ENCODE measurements around the gene MOB3A.
"Not testable (repeated sequence)": the region's sequence is repeated elsewhere in the genome, so short reads cannot be mapped to it uniquely, and the experiment has no call there.

The MOB3A gene

GRCh38 chr19:2097203-2097885, 1.2 kb upstream of the MOB3A start:
- peak; percentile 4 for ATAC-seq

GRCh38 chr19:2096480-2097202, 515 bp upstream of the MOB3A start, which contains the start of gene IZUMO4:
IZUMO4 (plus strand) TSS chr19:2096915; CDS start chr19:2096946, 31 bp downstream.
- peak; percentile 95 for ATAC-seq
- TF ChIP-seq ARNTL (CRISPR knock-in tag; IDR thresholded peaks at IDR 0.05; ENCODE audit: borderline replicate concordance, low read depth) (no peak), RARB (CRISPR knock-in tag; IDR thresholded peaks at IDR 0.05) (no peak), ZNF8 (CRISPR knock-in tag; IDR thresholded peaks at IDR 0.05) (no peak), CSDC2 (CRISPR knock-in tag; IDR thresholded peaks at IDR 0.05) (no peak), CSRNP3 (CRISPR knock-in tag; IDR thresholded peaks at IDR 0.05) (no peak), ISL1 (CRISPR knock-in tag; IDR thresholded peaks at IDR 0.05) (no peak), TCF4 (CRISPR knock-in tag; IDR thresholded peaks at IDR 0.05; ENCODE audit: borderline replicate concordance) (no peak), GLIS3 (CRISPR knock-in tag; IDR thresholded peaks at IDR 0.05) (no peak), CREB5 (CRISPR knock-in tag; IDR thresholded peaks at IDR 0.05; ENCODE audit: low read depth) (no peak), ZFP3 (CRISPR knock-in tag; IDR thresholded peaks at IDR 0.05) (no peak), SNAI2 (CRISPR knock-in tag; IDR thresholded peaks at IDR 0.05) (no peak), POU6F1 (CRISPR knock-in tag; IDR thresholded peaks at IDR 0.05; ENCODE audit: borderline replicate concordance, low read depth) (no peak), TOX (CRISPR knock-in tag; IDR thresholded peaks at IDR 0.05; ENCODE audit: borderline replicate concordance) (no peak), ZFP30 (CRISPR knock-in tag; IDR thresholded peaks at IDR 0.05) (no peak)
- TF ChIP-seq, protein P1, sequence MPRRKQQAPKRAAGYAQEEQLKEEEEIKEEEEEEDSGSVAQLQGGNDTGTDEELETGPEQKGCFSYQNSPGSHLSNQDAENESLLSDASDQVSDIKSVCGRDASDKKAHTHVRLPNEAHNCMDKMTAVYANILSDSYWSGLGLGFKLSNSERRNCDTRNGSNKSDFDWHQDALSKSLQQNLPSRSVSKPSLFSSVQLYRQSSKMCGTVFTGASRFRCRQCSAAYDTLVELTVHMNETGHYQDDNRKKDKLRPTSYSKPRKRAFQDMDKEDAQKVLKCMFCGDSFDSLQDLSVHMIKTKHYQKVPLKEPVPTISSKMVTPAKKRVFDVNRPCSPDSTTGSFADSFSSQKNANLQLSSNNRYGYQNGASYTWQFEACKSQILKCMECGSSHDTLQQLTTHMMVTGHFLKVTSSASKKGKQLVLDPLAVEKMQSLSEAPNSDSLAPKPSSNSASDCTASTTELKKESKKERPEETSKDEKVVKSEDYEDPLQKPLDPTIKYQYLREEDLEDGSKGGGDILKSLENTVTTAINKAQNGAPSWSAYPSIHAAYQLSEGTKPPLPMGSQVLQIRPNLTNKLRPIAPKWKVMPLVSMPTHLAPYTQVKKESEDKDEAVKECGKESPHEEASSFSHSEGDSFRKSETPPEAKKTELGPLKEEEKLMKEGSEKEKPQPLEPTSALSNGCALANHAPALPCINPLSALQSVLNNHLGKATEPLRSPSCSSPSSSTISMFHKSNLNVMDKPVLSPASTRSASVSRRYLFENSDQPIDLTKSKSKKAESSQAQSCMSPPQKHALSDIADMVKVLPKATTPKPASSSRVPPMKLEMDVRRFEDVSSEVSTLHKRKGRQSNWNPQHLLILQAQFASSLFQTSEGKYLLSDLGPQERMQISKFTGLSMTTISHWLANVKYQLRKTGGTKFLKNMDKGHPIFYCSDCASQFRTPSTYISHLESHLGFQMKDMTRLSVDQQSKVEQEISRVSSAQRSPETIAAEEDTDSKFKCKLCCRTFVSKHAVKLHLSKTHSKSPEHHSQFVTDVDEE (CRISPR knock-in tag; IDR thresholded peaks at IDR 0.05): no peak
- TF ChIP-seq, protein P2, sequence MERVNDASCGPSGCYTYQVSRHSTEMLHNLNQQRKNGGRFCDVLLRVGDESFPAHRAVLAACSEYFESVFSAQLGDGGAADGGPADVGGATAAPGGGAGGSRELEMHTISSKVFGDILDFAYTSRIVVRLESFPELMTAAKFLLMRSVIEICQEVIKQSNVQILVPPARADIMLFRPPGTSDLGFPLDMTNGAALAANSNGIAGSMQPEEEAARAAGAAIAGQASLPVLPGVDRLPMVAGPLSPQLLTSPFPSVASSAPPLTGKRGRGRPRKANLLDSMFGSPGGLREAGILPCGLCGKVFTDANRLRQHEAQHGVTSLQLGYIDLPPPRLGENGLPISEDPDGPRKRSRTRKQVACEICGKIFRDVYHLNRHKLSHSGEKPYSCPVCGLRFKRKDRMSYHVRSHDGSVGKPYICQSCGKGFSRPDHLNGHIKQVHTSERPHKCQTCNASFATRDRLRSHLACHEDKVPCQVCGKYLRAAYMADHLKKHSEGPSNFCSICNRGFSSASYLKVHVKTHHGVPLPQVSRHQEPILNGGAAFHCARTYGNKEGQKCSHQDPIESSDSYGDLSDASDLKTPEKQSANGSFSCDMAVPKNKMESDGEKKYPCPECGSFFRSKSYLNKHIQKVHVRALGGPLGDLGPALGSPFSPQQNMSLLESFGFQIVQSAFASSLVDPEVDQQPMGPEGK (CRISPR knock-in tag; IDR thresholded peaks at IDR 0.05; ENCODE audit: borderline replicate concordance): no peak

More at GRCh38 chr19:2097203-2097885, 1.2 kb upstream of the MOB3A start:
- TF ChIP-seq ESRRG (CRISPR knock-in tag; IDR thresholded peaks at IDR 0.05): no peak
- TF ChIP-seq TOX (CRISPR knock-in tag; IDR thresholded peaks at IDR 0.05; ENCODE audit: borderline replicate concordance): no peak
- TF ChIP-seq BACH2 (CRISPR knock-in tag; IDR thresholded peaks at IDR 0.05; ENCODE audit: borderline replicate concordance): no peak
- TF ChIP-seq ISL1 (CRISPR knock-in tag; IDR thresholded peaks at IDR 0.05): no peak
- TF ChIP-seq GLIS3 (CRISPR knock-in tag; IDR thresholded peaks at IDR 0.05): no peak
- TF ChIP-seq, protein P2 (CRISPR knock-in tag; IDR thresholded peaks at IDR 0.05; ENCODE audit: borderline replicate concordance): no peak
- TF ChIP-seq CSRNP3 (CRISPR knock-in tag; IDR thresholded peaks at IDR 0.05): no peak
- TF ChIP-seq ZFP3 (CRISPR knock-in tag; IDR thresholded peaks at IDR 0.05): no peak
- TF ChIP-seq ZFP30 (CRISPR knock-in tag; IDR thresholded peaks at IDR 0.05): no peak
- no peak for TF ChIP-seq SNAI2 (CRISPR knock-in tag; IDR thresholded peaks at IDR 0.05)
- no peak for TF ChIP-seq ZNF565 (CRISPR knock-in tag; conservative IDR thresholded peaks at IDR 0.05; ENCODE audit: low read depth)
- no peak for TF ChIP-seq ZNF8 (CRISPR knock-in tag; IDR thresholded peaks at IDR 0.05)
- TF ChIP-seq CSDC2 (CRISPR knock-in tag; IDR thresholded peaks at IDR 0.05): no peak
- TF ChIP-seq PPARA (CRISPR knock-in tag; IDR thresholded peaks at IDR 0.05; ENCODE audit: borderline replicate concordance): no peak
- TF ChIP-seq ARNTL (CRISPR knock-in tag; IDR thresholded peaks at IDR 0.05; ENCODE audit: borderline replicate concordance, low read depth): no peak
- no peak for TF ChIP-seq ZNF70 (CRISPR knock-in tag; IDR thresholded peaks at IDR 0.05)

DNA sequence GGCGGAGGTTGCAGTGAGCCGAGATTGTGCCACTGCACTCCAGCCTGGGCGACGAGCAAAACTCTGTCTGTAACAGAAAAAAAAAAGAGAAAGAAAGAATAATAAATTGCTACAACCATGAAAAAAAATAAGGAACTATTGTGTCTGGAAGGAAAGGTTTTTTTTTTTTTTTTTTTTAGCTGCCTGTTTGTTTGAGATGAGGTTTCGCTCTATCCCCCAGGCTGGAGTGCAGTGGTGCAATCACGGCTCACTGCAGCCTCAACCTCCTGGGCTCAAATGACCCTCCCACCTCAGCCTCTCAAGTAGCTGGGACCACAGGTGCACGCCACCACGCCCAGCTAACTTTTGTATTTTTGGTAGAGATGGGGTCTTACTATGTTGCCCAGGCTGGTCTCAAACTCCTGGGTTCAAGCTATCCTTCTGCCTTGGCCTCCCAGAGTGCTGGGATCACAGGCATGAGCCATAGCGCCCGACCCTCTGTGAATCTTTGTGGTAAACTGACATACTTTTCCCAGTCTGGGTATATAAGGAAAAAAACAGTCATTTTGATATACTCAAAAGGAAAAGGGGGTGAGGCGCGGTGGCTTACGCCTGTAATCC, 4.1 kb downstream of the MOB3A start:
- ATAC-seq: not testable (repeated sequence)

Measured in SK-N-SH treated with all-trans-retinoic acid at 6 μM for 48 hours (cell line).